HCT116 (cell line): ENCODE measurements around the gene PPEF1. TPM values are rescaled to one million over a fixed set of nuclear protein-coding genes. Genes with fewer than 3 reads are reported as not detected.
A peak's percentile ranks its signal among the peaks of the same experiment; 100 is the strongest.

Source experiments
- ATAC-seq: fragments of 200-7000 bp; cut with Tn5 transposase; 2 replicates; pipeline ENCODE4 v1.9.1; 2020; ENCODE audit warnings: mild to moderate bottlenecking, moderate library complexity
- BruUV-seq: library from RNA; stranded (reverse); fragments of 400-500 nt; replicated peaks from 2 replicates; lab custom pipeline; 2021; lab: Mats Ljungman, UMichigan
- CTCF ChIA-PET: fragments of 300-600 bp; sonication (Branson Sonifier 250); formaldehyde crosslinking; loops from one replicate; lab custom pipeline; 2021; ENCODE audit warnings: antibody characterized with exemption; lab: Charles Lee
- POLR2A ChIA-PET: fragments of 300-600, 350-600 bp; sonication (Branson Sonifier 250); formaldehyde crosslinking; loops from one replicate; lab custom pipeline; 2021; ENCODE audit warnings: antibody characterized with exemption; lab: Charles Lee
- RAD21 ChIA-PET, 2 experiments: fragments of 300-600 bp; sonication (Branson Sonifier 250); formaldehyde crosslinking; loops; one replicate each; lab custom pipeline; 2023; ENCODE audit warnings: low total read pairs in 2 of 2; ENCODE audit not compliant: uncharacterized antibody in 2 of 2, unreplicated experiment in 2 of 2, low non-redundant PET in 1 of 2; lab: Charles Lee
- DNase-seq: peaks from one replicate; pipeline ENCODE4 v3.0.0-alpha.2; 2010; ENCODE audit warnings: low read depth, low spot score
- H2AFZ ChIP-seq: fragments of 200-600 bp; shearing (Covaris generic), sonication (generic); 2 replicates; pipeline ENCODE4 v1.6.1; 2017; ENCODE audit warnings: low read depth, mixed run types, mixed read lengths, antibody characterized with exemption, low read length; ENCODE audit not compliant: poor library complexity, severe bottlenecking
- H3K27ac ChIP-seq: 2 replicates; pipeline ENCODE4 v1.5.1; 2012; ENCODE audit warnings: low read depth, low read length
- H3K27me3 ChIP-seq: fragments of 200-600 bp; sonication (generic); 2 replicates; pipeline ENCODE4 v1.6.1; 2016; ENCODE audit warnings: mixed run types, low read length, mixed read lengths; ENCODE audit not compliant: insufficient read depth
- H3K36me3 ChIP-seq, 2 experiments: fragments of 200-500 bp in 1 of 2; fragments of 200-600 bp in 1 of 2; sonication (Bioruptor generic) in 1 of 2; sonication (generic) in 1 of 2; 2 replicates each; pipeline versions ENCODE4 v1.5.1 to v1.6.1; 2014 to 2016; ENCODE audit warnings: low read length in 2 of 2, inconsistent platforms in 1 of 2, mixed read lengths in 1 of 2, mixed run types in 1 of 2; ENCODE audit not compliant: insufficient read depth in 2 of 2, control insufficient read depth in 1 of 2
- H3K4me1 ChIP-seq, 2 experiments: fragments of 200-600 bp in 1 of 2; sonication (generic) in 1 of 2; 2 replicates each; pipeline versions ENCODE4 v1.5.1 to v1.6.1; 2012 to 2017; ENCODE audit warnings: low read length in 2 of 2, inconsistent platforms in 1 of 2, mild to moderate bottlenecking in 1 of 2, mixed read lengths in 1 of 2, mixed run types in 1 of 2, moderate library complexity in 1 of 2; ENCODE audit not compliant: insufficient read depth in 2 of 2, control insufficient read depth in 1 of 2
- H3K4me2 ChIP-seq: fragments of 200-600 bp; sonication (generic); 2 replicates; pipeline ENCODE4 v1.6.1; 2017; ENCODE audit warnings: mixed run types, low read length, mixed read lengths
- H3K4me3 ChIP-seq, 2 experiments: fragments of 200-600 bp in 1 of 2; sonication (generic) in 1 of 2; replicated peaks in 1 of 2; 2 replicates each; pipeline ENCODE4 v1.5.1; 2011 to 2016; ENCODE audit warnings: low read length in 2 of 2, control low read depth in 1 of 2, low read depth in 1 of 2, mild to moderate bottlenecking in 1 of 2, mixed read lengths in 1 of 2, mixed run types in 1 of 2
- H3K79me2 ChIP-seq: fragments of 200-600 bp; sonication (generic); 2 replicates; pipeline ENCODE4 v1.6.1; 2017; ENCODE audit warnings: mild to moderate bottlenecking, mixed run types, low read length, moderate library complexity, mixed read lengths; ENCODE audit not compliant: insufficient read depth
- H3K9ac ChIP-seq: fragments of 200-600 bp; sonication (generic); 2 replicates; pipeline ENCODE4 v1.6.1; 2016; ENCODE audit warnings: low read length, mixed read lengths
- H3K9me2 ChIP-seq: fragments of 200-600 bp; sonication (generic), shearing (Covaris generic); 2 replicates; pipeline ENCODE4 v1.6.1; 2017; ENCODE audit warnings: mixed run types, mild to moderate bottlenecking, moderate library complexity; ENCODE audit not compliant: insufficient read depth
- H3K9me3 ChIP-seq, 2 experiments: fragments of 200-500 bp in 1 of 2; fragments of 200-600 bp in 1 of 2; sonication (Bioruptor generic) in 1 of 2; sonication (generic) in 1 of 2; 2 replicates each; pipeline ENCODE4 v1.6.1; 2014 to 2017; ENCODE audit warnings: low read length in 2 of 2, mixed read lengths in 2 of 2, inconsistent platforms in 1 of 2, low read depth in 1 of 2, mild to moderate bottlenecking in 1 of 2, mixed run types in 1 of 2, moderate library complexity in 1 of 2; ENCODE audit not compliant: control insufficient read depth in 1 of 2, insufficient read depth in 1 of 2
- H4K20me1 ChIP-seq: fragments of 200-600 bp; sonication (generic), shearing (Covaris generic); 2 replicates; pipeline ENCODE4 v1.6.1; 2017; ENCODE audit warnings: mixed run types, mild to moderate bottlenecking, moderate library complexity; ENCODE audit not compliant: insufficient read depth
- CBX3 ChIP-seq: IDR thresholded peaks from 2 replicates; pipeline ENCODE4 v1.6.1; 2012; ENCODE audit warnings: low read depth
- CEBPB ChIP-seq: IDR thresholded peaks from 2 replicates; pipeline ENCODE4 v1.6.1; 2012; ENCODE audit warnings: low read depth
- RAD21 ChIP-seq: IDR thresholded peaks from 2 replicates; pipeline ENCODE4 v1.6.1; 2012; ENCODE audit warnings: low read depth, mild to moderate bottlenecking
- intact Hi-C: fragments of 100-400 bp; cut with micrococcal nuclease; formaldehyde crosslinking; loops from 2 replicates; pipeline ENCODE4 v1.10.0; 2022
- total RNA-seq: library from RNA; stranded (reverse); gene quantifications from one replicate; pipeline ENCODE4 v1.2.1, GENCODE V29; 2021; ENCODE audit not compliant: unreplicated experiment
- TF ChIP-seq, protein P1 (sequence below): IDR thresholded peaks from 2 replicates; pipeline ENCODE4 v1.6.1; 2012
- TF ChIP-seq, protein P2 (sequence below), 3 experiments: fragments of 200-600 bp in 1 of 3; sonication (generic) in 1 of 3; IDR thresholded peaks in 2 of 3; conservative IDR thresholded peaks in 1 of 3; 2 replicates each; pipeline ENCODE4 v1.5.1; 2012 to 2017; ENCODE audit warnings: low read depth in 2 of 3, low read length in 2 of 3, antibody characterized with exemption in 1 of 3, borderline replicate concordance in 1 of 3, control low read depth in 1 of 3, mild to moderate bottlenecking in 1 of 3, mixed read lengths in 1 of 3, mixed run types in 1 of 3, moderate library complexity in 1 of 3; ENCODE audit not compliant: insufficient read depth in 1 of 3

Gene PPEF1
- total RNA-seq, 1 experiment from 2014 or later = not detected

DNA sequence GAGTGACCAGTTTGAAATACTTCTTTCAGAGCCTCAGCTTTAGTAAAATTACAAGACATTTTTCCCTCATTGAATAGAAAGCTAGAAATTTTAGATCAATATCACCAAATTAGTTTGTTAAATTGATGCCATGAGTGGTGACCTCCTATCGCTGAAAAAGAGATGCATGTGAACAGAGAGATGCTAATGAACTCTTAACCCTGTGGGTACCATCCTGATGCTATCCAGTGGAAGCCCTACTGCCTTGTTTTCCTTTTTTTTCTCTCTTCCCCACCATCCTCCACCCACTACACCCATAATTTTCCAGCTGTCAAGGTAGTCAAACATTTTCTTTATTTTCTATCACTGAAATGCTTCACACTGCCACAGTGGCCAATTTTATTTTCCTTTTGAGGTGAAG is 61.9 kb downstream of the PPEF1 start:
- Histone ChIP-seq H3K27ac (no peak overlapping the region), H3K9me3 (no peaks in the 10 kb centered on the region), H3K79me2 (no peaks in the 10 kb centered on the region), H2AFZ (no peak overlapping the region), H3K4me3 (no peak overlapping the region), H3K4me1 (no peaks in the 10 kb centered on the region), H3K9me2 (no peaks in the 10 kb centered on the region), H3K9ac (no peak overlapping the region), H3K36me3 (no peaks in the 10 kb centered on the region), H4K20me1 (no peaks in the 10 kb centered on the region), H3K27me3 (no peaks in the 10 kb centered on the region), H3K4me2 (no peak overlapping the region)
- ChIA-PET RAD21 (no interaction called here), POLR2A (no interaction called here), CTCF (no interaction called here)
- BruUV-seq = no TSS peak
- no peak for TF ChIP-seq CBX3
- TF ChIP-seq RAD21 = no peak
- TF ChIP-seq, protein P1, sequence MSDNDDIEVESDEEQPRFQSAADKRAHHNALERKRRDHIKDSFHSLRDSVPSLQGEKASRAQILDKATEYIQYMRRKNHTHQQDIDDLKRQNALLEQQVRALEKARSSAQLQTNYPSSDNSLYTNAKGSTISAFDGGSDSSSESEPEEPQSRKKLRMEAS = no peak
- no peak for TF ChIP-seq CEBPB
- ATAC-seq = no peak
- no peak for DNase-seq
- intact Hi-C loops = no loop called here

DNA sequence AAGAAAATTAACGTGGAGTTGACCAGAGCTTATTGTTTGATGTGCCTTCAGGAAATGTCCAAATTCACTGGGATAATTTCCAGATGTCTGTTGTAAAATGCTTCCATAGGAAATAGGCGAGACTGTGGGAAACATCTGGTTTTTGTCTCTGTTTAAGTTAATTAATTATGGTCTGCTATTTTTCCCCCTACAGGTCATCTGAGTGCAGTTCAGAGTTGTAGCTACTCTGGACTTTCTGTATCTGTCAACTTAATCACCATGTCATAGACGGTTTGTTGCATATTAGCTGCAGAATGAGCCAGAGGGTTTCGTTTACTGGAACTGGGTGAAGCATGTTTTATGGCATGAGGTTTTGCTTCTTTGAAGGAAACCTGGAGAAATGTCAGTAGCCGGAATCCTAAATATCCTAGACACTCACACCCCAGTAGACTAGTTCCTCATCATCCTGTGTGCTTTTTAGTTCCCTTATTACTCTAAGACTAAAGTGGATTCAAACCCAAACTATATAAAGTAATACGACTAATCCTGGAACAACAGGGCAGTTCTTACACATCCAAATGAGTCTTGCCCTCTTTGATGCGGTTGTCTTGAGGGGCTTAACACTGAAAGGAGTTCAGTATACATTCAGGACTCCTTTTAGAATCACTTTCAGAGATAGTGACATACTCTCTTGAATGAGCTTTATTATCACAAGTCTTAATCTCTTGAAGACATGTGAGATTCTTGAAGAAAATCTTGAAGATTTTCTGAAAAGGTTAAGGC is 62.5 kb downstream of the PPEF1 start:
- RAD21 ChIA-PET = no interaction called here

More for the DNA sequence above, 62.5 kb downstream of the PPEF1 start:
- Histone ChIP-seq H3K79me2 (no peaks in the 10 kb centered on the region), H3K27me3 (no peaks in the 10 kb centered on the region), H3K36me3 (no peaks in the 10 kb centered on the region), H3K4me2 (no peak overlapping the region), H3K4me3 (no peak overlapping the region), H4K20me1 (no peaks in the 10 kb centered on the region), H2AFZ (no peak overlapping the region), H3K9me3 (no peaks in the 10 kb centered on the region), H3K27ac (no peak overlapping the region), H3K9ac (no peak overlapping the region), H3K9me2 (no peaks in the 10 kb centered on the region), H3K4me1 (no peaks in the 10 kb centered on the region)
- no peak for DNase-seq
- no peak for ATAC-seq
- ChIA-PET CTCF (no interaction called here), POLR2A (no interaction called here)
- intact Hi-C loops = no loop called here
- BruUV-seq = no TSS peak
- no peak for TF ChIP-seq CBX3
- TF ChIP-seq, protein P2, sequence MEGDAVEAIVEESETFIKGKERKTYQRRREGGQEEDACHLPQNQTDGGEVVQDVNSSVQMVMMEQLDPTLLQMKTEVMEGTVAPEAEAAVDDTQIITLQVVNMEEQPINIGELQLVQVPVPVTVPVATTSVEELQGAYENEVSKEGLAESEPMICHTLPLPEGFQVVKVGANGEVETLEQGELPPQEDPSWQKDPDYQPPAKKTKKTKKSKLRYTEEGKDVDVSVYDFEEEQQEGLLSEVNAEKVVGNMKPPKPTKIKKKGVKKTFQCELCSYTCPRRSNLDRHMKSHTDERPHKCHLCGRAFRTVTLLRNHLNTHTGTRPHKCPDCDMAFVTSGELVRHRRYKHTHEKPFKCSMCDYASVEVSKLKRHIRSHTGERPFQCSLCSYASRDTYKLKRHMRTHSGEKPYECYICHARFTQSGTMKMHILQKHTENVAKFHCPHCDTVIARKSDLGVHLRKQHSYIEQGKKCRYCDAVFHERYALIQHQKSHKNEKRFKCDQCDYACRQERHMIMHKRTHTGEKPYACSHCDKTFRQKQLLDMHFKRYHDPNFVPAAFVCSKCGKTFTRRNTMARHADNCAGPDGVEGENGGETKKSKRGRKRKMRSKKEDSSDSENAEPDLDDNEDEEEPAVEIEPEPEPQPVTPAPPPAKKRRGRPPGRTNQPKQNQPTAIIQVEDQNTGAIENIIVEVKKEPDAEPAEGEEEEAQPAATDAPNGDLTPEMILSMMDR (IDR thresholded peaks at IDR 0.05 in 2 of 3, conservative IDR thresholded peaks at IDR 0.05 in 1 of 3; ENCODE audit: borderline replicate concordance in 1 of 3, insufficient read depth in 1 of 3, low read depth in 2 of 3, low read length in 2 of 3) = 0 out of 6 replicates have a peak, but pooled peaks of 1 of the 3 experiments have one; percentile 11
